Mesendoderm (in vitro differentiated cells): ENCODE results near the gene MTMR4.

Experiments used
- DNase-seq: peaks from one replicate; pipeline ENCODE4 v3.0.0; 2013
- H2AK5ac ChIP-seq: 2 replicates; pipeline ENCODE4 v1.6.1; 2013; ENCODE audit warnings: low read length, inconsistent platforms
- H2BK120ac ChIP-seq: 2 replicates; pipeline ENCODE4 v1.6.1; 2013; ENCODE audit warnings: low read depth, mild to moderate bottlenecking, low read length, moderate library complexity, mixed read lengths
- H2BK15ac ChIP-seq: replicated peaks from 2 replicates; pipeline ENCODE4 v1.6.1; 2013; ENCODE audit warnings: low read depth, mild to moderate bottlenecking, moderate library complexity
- H2BK5ac ChIP-seq: 2 replicates; pipeline ENCODE4 v1.6.1; 2013; ENCODE audit warnings: low read length, inconsistent platforms
- H3K18ac ChIP-seq: 2 replicates; pipeline ENCODE4 v1.6.1; 2013; ENCODE audit warnings: mild to moderate bottlenecking, low read length, mixed read lengths
- H3K23ac ChIP-seq: one replicate; pipeline ENCODE4 v1.6.1; 2013; ENCODE audit warnings: low read length
- H3K27ac ChIP-seq: 2 replicates; pipeline ENCODE4 v1.5.1; 2013; ENCODE audit warnings: low read depth, mild to moderate bottlenecking, inconsistent platforms, low read length, moderate library complexity
- H3K27me3 ChIP-seq: 2 replicates; pipeline ENCODE4 v1.6.1; 2013; ENCODE audit warnings: low read length, control low read depth, mild to moderate bottlenecking, inconsistent platforms; ENCODE audit not compliant: insufficient read depth, poor library complexity
- H3K36me3 ChIP-seq: 2 replicates; pipeline ENCODE4 v1.6.1; 2013; ENCODE audit warnings: low read length, inconsistent platforms; ENCODE audit not compliant: control insufficient read depth, insufficient read depth
- H3K4ac ChIP-seq: one replicate; pipeline ENCODE4 v1.6.1; 2013; ENCODE audit warnings: low read depth, mild to moderate bottlenecking, low read length, moderate library complexity
- H3K4me1 ChIP-seq: 2 replicates; pipeline ENCODE4 v1.6.1; 2013; ENCODE audit warnings: low read depth, low read length, inconsistent platforms; ENCODE audit not compliant: control insufficient read depth
- H3K4me2 ChIP-seq: 2 replicates; pipeline ENCODE4 v1.6.1; 2013; ENCODE audit warnings: low read length
- H3K4me3 ChIP-seq: 2 replicates; pipeline ENCODE4 v1.5.1; 2013; ENCODE audit warnings: mild to moderate bottlenecking, low read length
- H3K56ac ChIP-seq: one replicate; pipeline ENCODE4 v1.6.1; 2013; ENCODE audit warnings: low read length
- H3K79me1 ChIP-seq: 2 replicates; pipeline ENCODE4 v1.6.1; 2013; ENCODE audit warnings: low read length, inconsistent platforms
- H3K79me2 ChIP-seq: 2 replicates; pipeline ENCODE4 v1.6.1; 2013; ENCODE audit warnings: mild to moderate bottlenecking, low read length; ENCODE audit not compliant: control insufficient read depth, insufficient read depth
- H3K9ac ChIP-seq: 2 replicates; pipeline ENCODE4 v1.6.1; 2013; ENCODE audit warnings: low read length, inconsistent platforms
- H4K5ac ChIP-seq: one replicate; pipeline ENCODE4 v1.6.1; 2013; ENCODE audit warnings: low read length
- H4K8ac ChIP-seq: one replicate; pipeline ENCODE4 v1.6.1; 2013; ENCODE audit warnings: low read depth, mild to moderate bottlenecking, control low read depth, low read length, moderate library complexity
- WGBS: extraction: QIAGEN DNeasy Blood & Tissue Kit; methylation state at CpG from one replicate; pipeline ENCODE4 v1.1.7; 2013; ENCODE audit warnings: low lambda C conversion rate, missing lambda C conversion rate; ENCODE audit not compliant: insufficient coverage; ENCODE audit errors: extremely low coverage; 5-methylcytosine and 5-hydroxymethylcytosine counted together

The MTMR4 gene

DNA sequence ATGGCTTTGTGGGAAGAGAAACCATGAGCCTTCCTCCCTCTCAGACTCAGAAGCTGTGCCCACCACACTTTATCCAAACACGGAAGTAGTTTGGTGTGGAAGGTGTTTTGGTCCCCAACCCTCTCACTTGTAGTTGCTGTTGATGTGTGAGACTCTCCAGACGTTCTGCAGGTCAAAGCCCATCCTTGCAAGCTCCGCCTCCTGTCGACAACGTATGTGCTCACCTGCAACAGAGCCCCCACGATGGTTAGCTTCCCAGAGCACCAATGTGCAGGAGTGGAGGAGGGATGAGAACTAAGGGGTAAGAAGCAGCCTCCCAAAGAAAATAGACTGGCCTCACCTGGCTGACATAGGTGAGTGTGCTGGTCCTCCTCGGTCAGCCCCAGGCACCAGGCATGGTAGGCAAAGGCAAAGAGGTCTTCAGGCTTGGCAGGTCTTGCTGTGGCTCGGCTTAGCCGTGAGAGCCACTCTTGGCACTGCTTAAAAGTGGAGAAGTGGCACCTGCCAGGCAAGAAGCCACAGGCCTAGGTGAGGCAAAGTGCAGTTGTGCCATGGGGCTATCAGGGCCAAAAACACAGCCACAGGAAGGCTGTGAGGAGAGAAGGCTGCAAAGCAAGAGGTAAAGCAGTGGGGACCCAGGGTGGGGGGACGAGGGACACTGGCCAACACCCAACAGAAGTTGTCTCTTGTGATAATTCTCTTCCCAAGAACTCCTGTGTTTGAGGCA lies 5.9 kb downstream of the MTMR4 start:
- H2BK15ac ChIP-seq: no peak overlapping the region
- no peak overlapping the region for H4K5ac ChIP-seq
- H3K36me3 ChIP-seq: peaks cover 13% of the 10 kb centered on the region
- no peak overlapping the region for H3K4ac ChIP-seq
- no peak overlapping the region for H3K18ac ChIP-seq
- H3K4me2 ChIP-seq: no peak overlapping the region
- no peak overlapping the region for H4K8ac ChIP-seq
- H3K79me2 ChIP-seq: peaks cover 2% of the 10 kb centered on the region
- no peak overlapping the region for H3K4me3 ChIP-seq
- WGBS: no CpG with 5 or more reads among the region's 10 CpGs
- H3K79me1 ChIP-seq: peaks cover 11% of the 10 kb centered on the region
- no peak overlapping the region for H2AK5ac ChIP-seq
- no peak overlapping the region for H2BK120ac ChIP-seq
- no peak overlapping the region for H3K56ac ChIP-seq
- no peak for DNase-seq
- H3K4me1 ChIP-seq: no peaks in the 10 kb centered on the region
- H3K9ac ChIP-seq: no peak overlapping the region
- no peak overlapping the region for H3K23ac ChIP-seq
- H2BK5ac ChIP-seq: no peak overlapping the region
- H3K27me3 ChIP-seq: no peaks in the 10 kb centered on the region
- no peak overlapping the region for H3K27ac ChIP-seq

DNA sequence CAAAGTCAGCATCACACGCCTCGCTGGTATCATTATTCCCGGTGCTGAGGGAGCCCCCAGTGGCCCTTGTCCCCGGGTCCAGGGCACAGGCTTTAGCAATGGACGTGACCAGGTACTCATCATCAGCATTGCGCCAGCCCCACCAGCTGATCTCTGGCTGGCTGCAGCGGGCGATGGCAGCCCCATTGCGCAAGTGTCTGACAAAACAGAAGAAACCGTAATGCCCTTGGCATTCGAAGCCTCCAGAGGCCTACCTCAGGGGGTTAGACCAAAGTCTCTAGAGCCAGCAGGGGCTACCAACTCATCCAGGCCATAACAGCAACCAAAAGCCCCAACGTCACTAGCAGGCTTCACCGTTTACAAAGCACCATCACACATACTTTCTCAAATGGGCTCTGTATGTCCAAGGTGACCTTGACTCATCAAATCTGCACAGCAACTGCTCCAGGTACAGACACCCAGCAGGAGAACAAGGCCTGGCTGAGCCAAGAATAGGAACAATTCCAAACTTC lies 7.3 kb downstream of the MTMR4 start:
- peaks cover 15% of the 10 kb centered on the region for H3K36me3 ChIP-seq

GRCh38 chr17:58506354-58507080 lies 7.9 kb downstream of the MTMR4 start:
- no peak for DNase-seq
- H2BK15ac ChIP-seq: no peak overlapping the region
- H3K4me1 ChIP-seq: no peaks in the 10 kb centered on the region
- H4K5ac ChIP-seq: no peak overlapping the region
- H3K79me2 ChIP-seq: no peaks in the 10 kb centered on the region
- no peak overlapping the region for H4K8ac ChIP-seq
- no peak overlapping the region for H2BK5ac ChIP-seq
- no peaks in the 10 kb centered on the region for H3K79me1 ChIP-seq
- H3K56ac ChIP-seq: no peak overlapping the region
- no peak overlapping the region for H2BK120ac ChIP-seq
- no peak overlapping the region for H3K23ac ChIP-seq
- H3K4me3 ChIP-seq: no peak overlapping the region
- no peaks in the 10 kb centered on the region for H3K27me3 ChIP-seq
- WGBS: no CpG with 5 or more reads among the region's 7 CpGs
- H3K18ac ChIP-seq: no peak overlapping the region
- no peak overlapping the region for H3K9ac ChIP-seq
- no peak overlapping the region for H2AK5ac ChIP-seq
- no peak overlapping the region for H3K4me2 ChIP-seq
- no peak overlapping the region for H3K27ac ChIP-seq
- H3K4ac ChIP-seq: no peak overlapping the region
- peaks cover 15% of the 10 kb centered on the region for H3K36me3 ChIP-seq

More for the DNA sequence above, 7.3 kb downstream of the MTMR4 start:
- H3K27me3 ChIP-seq: no peaks in the 10 kb centered on the region
- H2AK5ac ChIP-seq: no peak overlapping the region
- no peak overlapping the region for H3K4me2 ChIP-seq
- H3K23ac ChIP-seq: no peak overlapping the region
- no peak overlapping the region for H3K4me3 ChIP-seq
- H4K5ac ChIP-seq: no peak overlapping the region
- H3K56ac ChIP-seq: no peak overlapping the region
- no peak overlapping the region for H3K9ac ChIP-seq
- H3K4ac ChIP-seq: no peak overlapping the region
- no peaks in the 10 kb centered on the region for H3K4me1 ChIP-seq
- H3K79me1 ChIP-seq: no peaks in the 10 kb centered on the region
- H3K27ac ChIP-seq: no peak overlapping the region
- no peak overlapping the region for H2BK120ac ChIP-seq
- no peak for DNase-seq
- H2BK15ac ChIP-seq: no peak overlapping the region
- H3K79me2 ChIP-seq: no peaks in the 10 kb centered on the region
- H2BK5ac ChIP-seq: no peak overlapping the region
- WGBS: no CpG with 5 or more reads among the region's 13 CpGs
- no peak overlapping the region for H3K18ac ChIP-seq
- no peak overlapping the region for H4K8ac ChIP-seq

- no peak overlapping the region for H3K23ac ChIP-seq
- H2BK15ac ChIP-seq: no peak overlapping the region
- H3K9ac ChIP-seq: no peak overlapping the region
- no peaks in the 10 kb centered on the region for H3K27me3 ChIP-seq
- H3K56ac ChIP-seq: no peak overlapping the region
- no peaks in the 10 kb centered on the region for H3K4me1 ChIP-seq
- H4K8ac ChIP-seq: no peak overlapping the region
- no peaks in the 10 kb centered on the region for H3K79me1 ChIP-seq
- H3K36me3 ChIP-seq: peaks cover 9% of the 10 kb centered on the region
- no peak overlapping the region for H2BK5ac ChIP-seq
- no CpG with 5 or more reads among the region's 11 CpGs for WGBS
- H3K18ac ChIP-seq: no peak overlapping the region
- no peak overlapping the region for H3K4me3 ChIP-seq
- no peak overlapping the region for H3K4me2 ChIP-seq
- H3K79me2 ChIP-seq: no peaks in the 10 kb centered on the region
- DNase-seq: no peak
- H3K27ac ChIP-seq: no peak overlapping the region
- no peak overlapping the region for H2AK5ac ChIP-seq
- no peak overlapping the region for H4K5ac ChIP-seq
- H3K4ac ChIP-seq: no peak overlapping the region
- no peak overlapping the region for H2BK120ac ChIP-seq
Observed at GRCh38 chr17:58504826-58505351, 9.5 kb downstream of the MTMR4 start.

DNA sequence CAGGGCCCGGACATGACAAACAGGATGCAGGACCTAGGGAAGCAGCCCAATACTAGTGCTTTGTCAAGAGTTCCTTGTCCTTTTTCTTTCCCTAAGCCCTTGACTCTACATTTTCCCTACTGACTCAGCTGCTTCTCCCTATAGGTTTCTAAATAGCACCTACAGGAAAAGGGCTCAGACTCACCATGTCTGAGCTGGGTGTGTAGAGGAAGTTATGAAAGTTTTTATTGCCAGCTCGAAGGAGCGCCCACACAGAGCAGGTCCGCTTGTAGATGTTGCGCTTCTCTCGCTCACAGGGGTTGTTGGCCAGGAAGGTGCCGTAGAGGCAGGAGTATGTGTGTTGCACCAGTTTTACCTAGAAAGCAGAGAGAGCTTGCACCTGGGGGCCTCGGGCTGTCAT lies 10.6 kb downstream of the MTMR4 start:
- no peak for DNase-seq
- H3K4me3 ChIP-seq: no peak overlapping the region
- no peak overlapping the region for H3K23ac ChIP-seq
- H3K4me1 ChIP-seq: no peaks in the 10 kb centered on the region
- H3K4ac ChIP-seq: no peak overlapping the region
- H3K18ac ChIP-seq: no peak overlapping the region
- H4K8ac ChIP-seq: no peak overlapping the region
- no peak overlapping the region for H3K56ac ChIP-seq
- no peak overlapping the region for H3K27ac ChIP-seq
- no peaks in the 10 kb centered on the region for H3K79me2 ChIP-seq
- H3K9ac ChIP-seq: no peak overlapping the region
- H4K5ac ChIP-seq: no peak overlapping the region
- H2BK15ac ChIP-seq: no peak overlapping the region
- H3K4me2 ChIP-seq: no peak overlapping the region
- H2AK5ac ChIP-seq: no peak overlapping the region
- no peaks in the 10 kb centered on the region for H3K79me1 ChIP-seq
- no CpG with 5 or more reads among the region's 8 CpGs for WGBS
- no peak overlapping the region for H2BK120ac ChIP-seq
- H3K36me3 ChIP-seq: peaks cover 9% of the 10 kb centered on the region
- H3K27me3 ChIP-seq: no peaks in the 10 kb centered on the region
- no peak overlapping the region for H2BK5ac ChIP-seq
